ENCODE data around the gene CSN3.
A peak's percentile ranks its signal among the peaks of the same experiment; 100 is the strongest.
"Not testable (repeated sequence)": the region's sequence is repeated elsewhere in the genome, so short reads cannot be mapped to it uniquely, and the experiment has no call there.

CSN3 gene, protein sequence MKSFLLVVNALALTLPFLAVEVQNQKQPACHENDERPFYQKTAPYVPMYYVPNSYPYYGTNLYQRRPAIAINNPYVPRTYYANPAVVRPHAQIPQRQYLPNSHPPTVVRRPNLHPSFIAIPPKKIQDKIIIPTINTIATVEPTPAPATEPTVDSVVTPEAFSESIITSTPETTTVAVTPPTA

GRCh38 chr4:70242297-70242696, at the start of gene CSN3:
CSN3 (plus strand) TSS chr4:70242597; CDS start chr4:70244820, 2,223 bp downstream.
- DNase-seq = not testable (repeated sequence)

DNA sequence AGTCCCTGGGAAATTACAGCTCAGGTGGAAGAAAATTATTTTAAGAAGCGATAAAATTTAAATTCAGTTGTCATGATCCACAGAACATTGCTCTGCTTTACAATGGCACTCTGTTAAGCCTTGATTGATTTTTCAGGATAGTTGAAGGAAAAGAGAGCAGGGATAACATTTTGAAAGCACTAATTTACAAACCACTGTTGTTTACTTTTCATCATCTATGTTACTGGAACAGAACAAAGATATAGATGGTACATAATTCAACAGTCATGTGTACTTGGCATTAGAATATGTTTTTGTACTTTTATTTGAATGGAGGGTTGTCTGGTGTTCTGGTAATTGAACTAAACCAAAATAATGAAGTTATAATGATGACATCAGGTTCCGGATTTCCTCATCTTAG, 49.5 kb upstream of the CSN3 start:
- no peak for DNase-seq

DNA sequence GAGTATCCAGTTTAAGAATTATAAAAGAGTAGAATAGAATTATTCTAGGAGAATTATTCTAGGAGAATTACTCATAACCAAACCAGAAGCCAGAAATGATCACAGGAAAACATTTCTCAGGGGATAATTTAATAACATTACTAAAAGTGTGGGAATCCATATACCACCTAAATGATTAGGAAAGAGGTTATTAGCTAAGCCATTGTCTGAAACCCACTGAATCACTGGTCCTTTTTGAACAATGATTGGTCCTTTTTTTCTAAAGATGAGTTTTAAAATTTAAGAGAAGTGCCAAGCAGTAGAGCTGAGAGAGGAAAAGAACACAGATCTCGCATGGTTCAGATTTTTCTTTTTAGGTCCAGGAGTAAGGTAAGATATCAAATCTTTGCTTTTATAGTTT, 47.0 kb upstream of the CSN3 start, which contains the start of gene ODAM:
Gene ODAM (plus strand): TSS at position 301 of the 400 bp plus-strand sequence. CDS start 819 bp downstream, outside the sequence.
- no peak for DNase-seq

DNA sequence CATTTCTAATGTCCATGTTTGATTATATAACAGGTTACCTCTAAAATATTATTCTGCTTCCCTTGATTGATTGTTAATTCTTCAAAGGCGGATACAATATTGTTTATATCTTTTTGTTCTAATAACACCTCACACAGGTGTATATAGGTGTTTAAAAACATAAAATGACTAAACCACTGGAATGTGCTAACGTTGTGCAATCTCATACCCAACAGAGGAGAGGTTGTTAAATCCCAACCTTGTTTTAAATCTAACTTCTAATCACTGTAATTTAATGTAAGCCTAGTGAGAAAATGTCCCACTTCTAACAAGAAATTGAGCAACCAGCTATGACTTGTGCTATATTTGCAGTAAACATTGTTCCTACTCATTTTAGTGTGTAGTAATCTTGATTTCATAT, 45.5 kb upstream of the CSN3 start:
- DNase-seq = no peak

DNA sequence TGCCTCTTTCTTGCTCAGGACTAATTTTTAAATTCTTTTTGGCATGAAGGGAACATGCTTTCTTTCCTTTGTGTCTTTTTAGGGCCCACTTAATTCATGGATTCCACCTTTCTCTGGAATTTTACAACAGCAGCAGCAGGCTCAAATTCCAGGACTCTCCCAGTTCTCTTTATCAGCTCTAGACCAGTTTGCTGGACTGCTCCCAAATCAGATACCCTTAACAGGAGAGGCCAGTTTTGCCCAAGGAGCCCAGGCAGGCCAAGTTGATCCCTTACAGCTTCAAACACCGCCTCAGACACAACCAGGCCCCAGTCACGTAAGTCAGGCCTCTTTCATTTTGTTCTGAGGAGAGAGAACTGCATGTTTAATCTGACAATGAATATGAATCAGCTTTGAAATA, 44.6 kb upstream of the CSN3 start:
- DNase-seq = no peak

- DNase-seq = no peak
These were observed 38.8 kb upstream of the CSN3 start for GRCh38 chr4:70203601-70204000.

- not testable (repeated sequence) for DNase-seq
These were observed 29.6 kb upstream of the CSN3 start for GRCh38 chr4:70212752-70213151.

DNA sequence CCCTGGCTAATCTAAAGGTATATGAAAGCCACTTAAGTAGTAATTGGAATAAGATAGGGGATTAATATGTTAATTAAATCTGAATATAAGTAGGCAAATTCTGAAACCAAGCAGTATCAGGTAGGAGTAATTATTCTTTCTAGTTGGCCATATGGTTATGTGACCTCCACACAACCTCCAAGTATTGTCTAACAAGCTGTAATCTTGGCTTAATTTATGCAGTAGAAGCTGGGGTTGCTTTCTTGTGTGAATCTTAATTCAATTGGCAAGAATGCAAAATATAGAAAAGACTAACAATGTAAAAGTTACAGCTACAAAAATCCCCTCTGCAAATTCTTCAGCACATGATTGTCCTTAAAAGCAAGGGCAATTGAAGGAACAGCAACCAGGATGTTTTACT, 26.3 kb upstream of the CSN3 start:
- DNase-seq = not testable (repeated sequence)

DNA sequence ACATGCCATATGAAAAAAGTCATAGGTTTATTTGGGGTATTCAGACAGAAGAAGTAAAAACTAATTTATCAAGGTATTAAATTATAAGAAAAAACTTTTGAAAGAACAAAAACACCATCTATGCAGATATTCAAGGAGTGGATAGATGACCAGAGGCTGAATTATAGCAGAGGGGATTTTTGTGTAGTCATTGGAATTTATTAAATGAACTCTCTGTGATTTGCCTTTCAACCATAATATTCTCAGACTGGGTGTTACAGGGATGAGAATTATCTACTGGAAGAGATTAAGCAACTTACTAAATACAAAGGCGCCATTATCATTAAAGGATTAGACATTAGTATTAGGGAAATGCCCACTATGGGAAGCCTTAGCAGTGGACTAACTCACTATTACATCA, 25.8 kb upstream of the CSN3 start:
- not testable (repeated sequence) for DNase-seq

DNA sequence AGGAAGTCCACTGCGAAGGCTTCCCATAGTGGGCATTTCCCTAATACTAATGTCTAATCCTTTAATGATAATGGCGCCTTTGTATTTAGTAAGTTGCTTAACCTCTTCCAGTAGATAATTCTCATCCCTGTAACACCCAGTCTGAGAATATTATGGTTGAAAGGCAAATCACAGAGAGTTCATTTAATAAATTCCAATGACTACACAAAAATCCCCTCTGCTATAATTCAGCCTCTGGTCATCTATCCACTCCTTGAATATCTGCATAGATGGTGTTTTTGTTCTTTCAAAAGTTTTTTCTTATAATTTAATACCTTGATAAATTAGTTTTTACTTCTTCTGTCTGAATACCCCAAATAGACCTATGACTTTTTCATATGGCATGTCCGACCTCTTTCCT, 21.0 kb upstream of the CSN3 start:
- not testable (repeated sequence) for DNase-seq

DNA sequence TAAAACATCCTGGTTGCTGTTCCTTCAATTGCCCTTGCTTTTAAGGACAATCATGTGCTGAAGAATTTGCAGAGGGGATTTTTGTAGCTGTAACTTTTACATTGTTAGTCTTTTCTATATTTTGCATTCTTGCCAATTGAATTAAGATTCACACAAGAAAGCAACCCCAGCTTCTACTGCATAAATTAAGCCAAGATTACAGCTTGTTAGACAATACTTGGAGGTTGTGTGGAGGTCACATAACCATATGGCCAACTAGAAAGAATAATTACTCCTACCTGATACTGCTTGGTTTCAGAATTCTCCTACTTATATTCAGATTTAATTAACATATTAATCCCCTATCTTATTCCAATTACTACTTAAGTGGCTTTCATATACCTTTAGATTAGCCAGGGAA, 20.6 kb upstream of the CSN3 start:
- not testable (repeated sequence) for DNase-seq

DNA sequence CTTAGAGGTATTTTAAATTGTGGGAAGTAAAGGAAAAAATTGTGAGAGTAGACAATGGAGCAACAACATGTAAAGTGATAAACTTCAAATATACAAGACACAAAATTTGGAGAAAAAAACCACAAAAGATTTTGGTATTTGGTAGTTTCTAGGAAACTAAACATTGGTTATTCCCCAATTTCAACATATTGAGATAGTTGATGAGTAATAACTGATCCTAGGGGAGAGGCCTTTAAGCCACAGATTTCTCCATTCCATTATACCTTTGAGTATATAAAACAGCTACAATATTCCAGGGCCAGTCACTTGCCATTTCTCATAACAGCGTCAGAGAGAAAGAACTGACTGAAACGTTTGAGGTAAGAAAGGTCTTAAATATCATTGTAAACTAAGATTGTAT, 16.6 kb upstream of the CSN3 start, which contains the start of gene FDCSP:
Gene FDCSP (plus strand): TSS at position 301 of the 400 bp plus-strand sequence. CDS start 5,071 bp downstream, outside the sequence.
- no peak for DNase-seq

DNA sequence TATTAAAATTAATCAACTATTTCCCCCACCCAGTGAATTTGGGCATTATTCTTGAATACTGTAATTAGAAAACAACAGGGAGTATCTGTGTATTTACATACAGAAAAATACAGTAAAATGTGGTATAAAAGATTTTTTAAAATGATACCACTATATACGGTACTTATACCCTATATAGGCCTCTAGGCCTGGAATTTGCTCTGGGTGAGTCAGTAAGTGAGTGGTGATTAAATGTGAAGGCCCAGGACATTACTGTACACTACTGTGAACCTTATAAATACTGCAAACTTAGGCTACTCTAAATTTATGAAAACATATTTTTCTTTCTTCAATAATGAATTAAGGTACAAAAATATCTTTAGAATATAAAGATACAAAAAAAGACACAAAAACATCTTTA, 6.3 kb upstream of the CSN3 start:
- DNase-seq = no peak

DNA sequence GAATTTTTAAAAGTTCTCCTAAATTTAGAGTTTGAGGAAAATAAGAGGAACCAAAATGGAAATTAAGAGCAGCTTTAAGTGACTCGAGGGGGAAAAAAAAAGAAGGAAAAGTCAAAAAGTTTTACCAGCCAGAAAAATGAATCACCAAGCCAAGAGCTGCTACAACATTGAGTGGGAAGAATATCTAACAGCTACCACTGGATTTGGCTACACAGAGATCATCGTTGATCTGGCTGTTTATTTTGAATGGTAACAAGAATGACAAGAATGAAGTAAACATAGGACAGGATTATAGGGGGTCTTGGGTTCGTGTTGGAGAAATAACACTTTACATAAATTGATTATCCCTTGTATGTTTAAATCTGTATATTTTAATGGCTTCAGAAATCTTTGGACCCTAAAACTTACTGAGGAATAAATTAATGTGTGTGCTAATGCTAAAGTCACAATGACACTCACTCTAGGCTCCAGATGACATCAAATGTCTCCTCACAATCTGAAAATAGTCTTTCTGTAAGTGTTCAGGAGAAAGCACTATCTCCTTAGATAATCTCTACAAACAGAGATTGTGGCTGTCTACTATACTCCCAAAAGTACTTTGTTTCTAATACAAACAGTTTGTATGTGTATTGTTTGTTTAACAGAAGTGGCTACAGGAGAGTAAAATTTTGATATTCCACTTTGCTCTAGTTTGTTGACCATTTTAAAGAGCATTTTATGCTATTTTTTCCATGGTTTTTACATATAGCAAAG, 3.1 kb upstream of the CSN3 start:
- DNase-seq = no peak

DNA sequence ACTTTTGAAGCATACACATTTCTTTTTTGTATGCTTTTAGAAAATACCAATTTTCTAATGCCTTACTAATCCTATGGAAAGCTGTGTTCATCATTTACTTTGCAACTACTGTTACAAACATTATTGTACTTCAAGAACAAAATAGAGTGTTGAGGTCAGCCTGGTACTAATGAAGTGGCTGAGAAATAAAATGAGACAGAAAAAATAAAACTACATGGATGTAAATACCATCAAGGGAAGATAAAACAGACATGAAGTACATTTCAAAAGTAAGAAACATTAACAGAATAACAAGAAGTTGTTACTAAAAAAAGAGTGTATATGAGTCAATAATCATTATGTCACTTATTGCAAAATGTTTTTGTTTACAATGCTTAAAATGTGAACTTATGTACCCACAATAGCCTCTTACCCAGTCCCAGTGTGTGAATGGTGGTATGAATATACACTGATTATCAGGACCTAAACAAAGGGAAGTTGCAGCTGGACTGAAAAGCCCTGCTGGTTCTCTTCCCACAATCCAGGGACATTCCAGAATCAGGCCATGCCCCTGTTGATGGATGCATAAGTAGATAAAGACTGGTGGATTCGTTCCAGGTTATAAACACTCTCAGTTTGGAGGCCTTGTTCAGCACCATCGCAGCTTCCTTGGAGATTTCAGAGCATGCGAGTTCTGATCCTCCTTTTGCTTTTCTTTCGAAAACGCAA, 2.4 kb upstream of the CSN3 start:
- DNase-seq = no peak

- DNase-seq = no peak
These were observed 694 bp downstream of the CSN3 start for GRCh38 chr4:70243091-70243490.

DNA sequence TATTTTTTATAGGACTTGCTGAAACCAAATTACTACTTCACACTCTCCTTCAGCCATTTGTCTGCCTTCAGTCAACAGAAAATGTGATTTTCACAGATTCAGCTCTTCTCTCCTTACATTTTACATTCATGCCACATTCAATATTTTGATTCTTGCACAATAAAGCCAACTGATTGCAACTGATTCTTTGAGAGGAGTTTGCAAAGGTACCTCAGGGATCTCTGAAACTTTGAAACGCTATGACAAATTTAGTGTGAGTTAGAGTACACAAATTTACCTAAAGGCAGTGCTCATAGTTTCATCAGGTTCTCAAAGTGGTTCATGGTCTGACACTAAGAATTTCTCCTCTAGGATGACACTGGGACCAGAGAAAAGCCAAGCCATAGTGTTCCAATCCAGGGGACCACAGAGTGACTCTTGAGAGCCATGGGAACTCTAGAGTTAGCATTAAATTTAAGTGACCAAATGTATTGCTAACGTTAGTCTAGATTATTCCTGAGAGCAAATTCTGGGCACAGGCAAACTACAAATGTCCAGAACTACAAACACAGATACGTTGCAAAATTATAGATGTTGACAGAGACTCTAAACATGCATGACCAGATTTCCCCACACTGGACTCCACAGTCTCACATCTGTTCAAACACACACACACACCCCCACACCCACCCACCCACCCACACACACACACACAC, 9.0 kb downstream of the CSN3 start:
- DNase-seq = no peak

DNA sequence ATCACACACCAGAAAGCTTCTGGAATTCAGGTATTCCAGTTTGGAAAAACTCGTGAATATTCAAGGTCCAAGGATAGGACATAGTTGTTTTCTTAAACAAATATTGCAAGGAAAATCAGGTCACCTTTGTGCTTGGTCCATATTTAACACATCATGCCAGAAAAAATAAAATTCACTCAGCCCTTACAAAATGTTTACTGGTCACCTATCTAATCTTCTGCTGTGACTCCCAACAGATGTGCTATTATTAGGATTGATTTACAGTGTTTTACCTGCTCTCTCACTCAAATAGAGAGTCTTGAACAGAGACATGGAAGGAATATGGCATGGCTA, 9.5 kb downstream of the CSN3 start:
- DNase-seq = no peak

DNA sequence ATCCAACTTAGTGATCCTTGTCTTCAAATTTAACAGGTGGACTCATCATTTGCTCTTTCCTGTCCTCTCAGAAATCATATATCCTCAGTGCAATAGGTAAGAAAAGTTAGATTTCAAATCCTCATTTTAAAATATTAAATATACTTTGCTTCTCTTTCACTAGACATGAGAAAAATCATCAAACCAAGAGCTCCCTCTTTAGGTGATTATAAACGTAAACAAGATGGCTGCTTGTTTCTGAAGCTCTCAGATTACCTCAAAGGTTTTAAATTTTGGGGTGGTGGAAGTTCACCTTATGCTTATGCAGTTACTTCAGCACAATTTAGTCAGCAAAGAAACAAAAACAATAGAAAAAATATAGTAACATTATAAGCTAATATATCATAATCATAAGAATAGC, 27.3 kb downstream of the CSN3 start:
- DNase-seq = no peak

GRCh38 chr4:70277121-70277520, 34.7 kb downstream of the CSN3 start:
- no peak for DNase-seq

- DNase-seq = peak; percentile 85
These were observed 38.2 kb downstream of the CSN3 start for GRCh38 chr4:70280567-70280966.

- no peak for DNase-seq
These were observed 46.3 kb downstream of the CSN3 start for GRCh38 chr4:70288651-70289050.

DNA sequence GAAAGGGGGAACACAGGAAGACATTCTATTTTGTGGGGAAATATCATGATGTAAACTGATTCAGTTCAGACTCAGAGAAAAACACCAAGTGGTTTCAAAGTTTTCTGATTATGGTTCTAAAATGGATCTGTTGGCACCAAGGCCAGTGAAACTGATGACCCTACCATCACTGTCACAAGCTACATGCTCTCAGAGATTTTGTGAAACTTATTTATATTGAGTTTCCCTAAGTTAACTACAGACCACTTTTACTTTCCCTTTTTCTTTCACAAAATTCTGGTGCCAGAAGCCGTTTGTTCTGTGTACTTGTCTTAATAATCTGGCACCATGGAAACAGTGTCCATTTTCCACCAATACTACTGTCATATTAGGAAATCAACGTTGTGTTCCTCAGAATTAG, 48.9 kb downstream of the CSN3 start:
- no peak for DNase-seq
